IPS-NIHi11 (cell line): ENCODE measurements around the gene FRMD4A.

Source experiments
- DNase-seq: peaks from one replicate; pipeline ENCODE4 v3.0.0; 2012; ENCODE audit warnings: mixed read lengths, low spot score

The FRMD4A gene

GRCh38 chr10:13754277-13754676, 576.4 kb downstream of the FRMD4A start:
- DNase-seq = no peak

GRCh38 chr10:13751191-13751764, 579.4 kb downstream of the FRMD4A start:
- no peak for DNase-seq

- no peak for DNase-seq
These were observed 580.2 kb downstream of the FRMD4A start for GRCh38 chr10:13750299-13751190.

GRCh38 chr10:13745271-13745670, 585.5 kb downstream of the FRMD4A start:
- DNase-seq = no peak

- DNase-seq = no peak
These were observed 586.8 kb downstream of the FRMD4A start for GRCh38 chr10:13743963-13744362.

- no peak for DNase-seq
These were observed 587.5 kb downstream of the FRMD4A start for GRCh38 chr10:13743101-13743693.

GRCh38 chr10:13741438-13741837, 589.3 kb downstream of the FRMD4A start:
- DNase-seq = no peak

- DNase-seq = no peak
These were observed 590.3 kb downstream of the FRMD4A start for GRCh38 chr10:13740461-13740860.

GRCh38 chr10:13739183-13739582, 591.5 kb downstream of the FRMD4A start:
- no peak for DNase-seq

- no peak for DNase-seq
These were observed 594.2 kb downstream of the FRMD4A start for GRCh38 chr10:13736506-13736905.

GRCh38 chr10:13734151-13734550, 596.6 kb downstream of the FRMD4A start:
- no peak for DNase-seq

GRCh38 chr10:13733071-13733470, 597.7 kb downstream of the FRMD4A start:
- no peak for DNase-seq

- DNase-seq = no peak
These were observed 598.3 kb downstream of the FRMD4A start for GRCh38 chr10:13732465-13732881.

GRCh38 chr10:13731799-13732198, 598.9 kb downstream of the FRMD4A start:
- DNase-seq = no peak

- DNase-seq = no peak
These were observed 599.8 kb downstream of the FRMD4A start for GRCh38 chr10:13730956-13731355.

GRCh38 chr10:13730306-13730652, 600.4 kb downstream of the FRMD4A start:
- DNase-seq = no peak

GRCh38 chr10:13729586-13730305, 601.0 kb downstream of the FRMD4A start:
- DNase-seq = no peak

GRCh38 chr10:13728898-13729535, 601.7 kb downstream of the FRMD4A start:
- DNase-seq = no peak

- DNase-seq = no peak
These were observed 605.1 kb downstream of the FRMD4A start for GRCh38 chr10:13725594-13725993.

GRCh38 chr10:13724484-13724883, 606.2 kb downstream of the FRMD4A start:
- DNase-seq = no peak

- DNase-seq = no peak
These were observed 607.7 kb downstream of the FRMD4A start for GRCh38 chr10:13722747-13723653.
